SK-N-MC (cell line): ENCODE data around the gene GNAI3.
A peak's percentile ranks its signal among the peaks of the same experiment; 100 is the strongest.

Experiments used
- DNase-seq: peaks from one replicate; pipeline ENCODE4 v3.0.0-alpha.2; 2011; ENCODE audit warnings: low read depth, low spot score
- H3K27ac ChIP-seq: fragments of 200-600 bp; sonication (generic); 2 replicates; pipeline ENCODE4 v1.5.1; 2016; ENCODE audit warnings: mixed run types
- H3K36me3 ChIP-seq: fragments of 200-600 bp; sonication (generic); 2 replicates; pipeline ENCODE4 v1.6.1; 2017; ENCODE audit warnings: antibody characterized with exemption, low read length, mixed read lengths; ENCODE audit not compliant: insufficient read depth
- H3K4me3 ChIP-seq: fragments of 200-600 bp; sonication (generic); 2 replicates; pipeline ENCODE4 v1.5.1; 2016
- H3K9ac ChIP-seq: fragments of 200-600 bp; sonication (generic); 2 replicates; pipeline ENCODE4 v1.8.0; 2017; ENCODE audit warnings: mixed run types, mixed read lengths; ENCODE audit not compliant: insufficient read length
- H3K9me3 ChIP-seq: fragments of 200-600 bp; sonication (generic); 2 replicates; pipeline ENCODE4 v1.6.1; 2017; ENCODE audit warnings: low read depth, mild to moderate bottlenecking, antibody characterized with exemption, low read length, moderate library complexity, mixed read lengths
- EZH2 ChIP-seq: fragments of 200-600 bp; sonication (generic); IDR thresholded peaks from one replicate; pipeline ENCODE4 v1.6.1; 2017; ENCODE audit warnings: antibody characterized with exemption
- FOXP2 ChIP-seq: optimal IDR thresholded peaks from 2 replicates; pipeline ENCODE3; 2011; ENCODE audit warnings: mild to moderate bottlenecking, moderate library complexity; ENCODE audit not compliant: insufficient read depth; ENCODE audit errors: extremely low read length, control extremely low read depth
- POLR2AphosphoS5 ChIP-seq: IDR thresholded peaks from 2 replicates; pipeline ENCODE4 v1.6.1; 2012; ENCODE audit warnings: mild to moderate bottlenecking, low read depth, low read length, borderline replicate concordance

Gene GNAI3

GRCh38 chr1:109634771-109635750 is 86.6 kb downstream of the GNAI3 start:
- TF ChIP-seq POLR2AphosphoS5 (no peak), FOXP2 (no peak), EZH2 (no peak)
- peak overlapping the region; percentile 31; the same call in 1 of the 2 replicates for H3K27ac ChIP-seq

GRCh38 chr1:109635862-109636200 is 87.4 kb downstream of the GNAI3 start:
- peak overlapping the region; percentile 31; the same call in 1 of the 2 replicates for H3K27ac ChIP-seq
- peaks cover 10% of the 10 kb centered on the region; the same call in 1 of the 2 replicates for H3K36me3 ChIP-seq
- no peaks in the 10 kb centered on the region for H3K9me3 ChIP-seq
- no peak for DNase-seq
- H3K9ac ChIP-seq: no peak overlapping the region
- H3K4me3 ChIP-seq: no peak overlapping the region
- TF ChIP-seq FOXP2 (no peak), EZH2 (no peak), POLR2AphosphoS5 (no peak)

More at GRCh38 chr1:109634771-109635750, 86.6 kb downstream of the GNAI3 start:
- Histone ChIP-seq H3K9ac (no peak overlapping the region), H3K36me3 (peaks cover 15% of the 10 kb centered on the region; the same call in 1 of the 2 replicates), H3K9me3 (no peaks in the 10 kb centered on the region), H3K4me3 (no peak overlapping the region)
- DNase-seq: no peak

DNA sequence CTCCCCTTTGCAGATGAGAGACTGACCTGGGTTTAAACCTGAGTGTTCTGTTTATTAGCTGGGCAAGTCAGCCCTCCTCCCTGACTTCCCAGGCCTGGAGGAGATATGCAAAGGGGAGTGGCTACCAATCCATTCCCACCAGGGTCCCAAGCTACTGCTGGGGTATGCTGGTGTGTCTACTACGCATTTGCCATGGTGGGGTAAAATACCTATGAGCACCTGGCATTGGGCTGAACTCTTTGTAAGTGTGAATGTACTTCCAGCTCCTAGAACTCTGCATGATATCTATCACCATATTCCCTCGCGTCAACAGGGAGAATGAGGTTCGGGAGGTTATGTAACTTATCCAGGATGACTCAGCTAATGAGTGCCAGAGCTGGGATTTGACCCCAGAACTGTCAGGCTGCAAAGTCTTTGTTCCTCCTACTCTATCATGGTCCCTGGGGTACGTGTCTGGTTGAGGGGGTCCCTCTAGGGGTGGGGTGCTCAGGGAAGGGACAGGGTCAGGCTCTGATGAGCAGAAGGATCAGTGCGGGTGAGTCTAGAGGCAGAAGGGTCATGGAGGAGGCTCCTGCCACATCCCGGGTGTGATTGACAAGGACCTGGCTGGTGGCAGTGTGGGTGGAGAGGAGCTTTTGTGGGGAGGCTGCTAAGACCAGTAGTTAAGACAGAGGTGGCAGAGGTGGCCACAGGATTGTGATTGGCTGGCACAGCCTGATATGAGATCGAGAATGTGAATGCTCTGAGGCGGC is 88.0 kb downstream of the GNAI3 start:
- H3K27ac ChIP-seq: peak overlapping the region; percentile 31; the same call in 1 of the 2 replicates
- no peak for DNase-seq

DNA sequence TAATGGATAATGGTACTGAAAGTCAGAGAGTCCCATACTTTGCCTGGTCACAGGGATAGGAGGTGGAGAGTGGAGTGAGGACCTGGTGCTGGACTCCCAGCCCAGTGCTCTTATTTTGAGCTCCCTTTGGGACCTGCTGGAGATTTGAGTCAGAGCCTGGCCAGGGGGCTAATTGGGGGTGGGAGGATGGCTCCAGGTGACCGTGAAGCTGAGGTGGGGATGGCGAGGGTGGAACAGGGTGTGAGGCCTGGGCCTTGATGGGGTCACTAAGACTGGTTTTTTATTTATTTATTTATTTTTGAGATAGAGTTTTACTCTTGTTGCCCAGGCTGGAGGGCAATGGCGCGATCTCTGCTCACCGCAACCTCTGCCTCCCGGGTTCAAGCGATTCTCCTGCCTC is 89.0 kb downstream of the GNAI3 start:
- Histone ChIP-seq H3K4me3 (no peak overlapping the region), H3K36me3 (no peaks in the 10 kb centered on the region), H3K27ac (no peak overlapping the region), H3K9me3 (no peaks in the 10 kb centered on the region), H3K9ac (no peak overlapping the region)
- DNase-seq: no peak
- TF ChIP-seq POLR2AphosphoS5: no peak
- no peak for TF ChIP-seq EZH2
- TF ChIP-seq FOXP2: no peak

More for the DNA sequence above, 88.0 kb downstream of the GNAI3 start:
- Histone ChIP-seq H3K9me3 (no peaks in the 10 kb centered on the region), H3K9ac (no peak overlapping the region), H3K36me3 (peaks cover 5% of the 10 kb centered on the region; the same call in 1 of the 2 replicates), H3K4me3 (no peak overlapping the region)
- TF ChIP-seq POLR2AphosphoS5: no peak
- no peak for TF ChIP-seq FOXP2
- TF ChIP-seq EZH2: no peak

GRCh38 chr1:109639063-109639840 is 90.8 kb downstream of the GNAI3 start:
- no peak for DNase-seq
- Histone ChIP-seq H3K36me3 (no peaks in the 10 kb centered on the region), H3K4me3 (no peak overlapping the region), H3K27ac (no peak overlapping the region), H3K9ac (no peak overlapping the region), H3K9me3 (no peaks in the 10 kb centered on the region)
- TF ChIP-seq FOXP2: no peak
- no peak for TF ChIP-seq EZH2
- TF ChIP-seq POLR2AphosphoS5: no peak

GRCh38 chr1:109639841-109640184 is 91.4 kb downstream of the GNAI3 start:
- Histone ChIP-seq H3K36me3 (no peaks in the 10 kb centered on the region), H3K9me3 (no peaks in the 10 kb centered on the region), H3K4me3 (no peak overlapping the region), H3K9ac (no peak overlapping the region), H3K27ac (no peak overlapping the region)
- TF ChIP-seq POLR2AphosphoS5 (no peak), EZH2 (no peak), FOXP2 (no peak)
- no peak for DNase-seq

DNA sequence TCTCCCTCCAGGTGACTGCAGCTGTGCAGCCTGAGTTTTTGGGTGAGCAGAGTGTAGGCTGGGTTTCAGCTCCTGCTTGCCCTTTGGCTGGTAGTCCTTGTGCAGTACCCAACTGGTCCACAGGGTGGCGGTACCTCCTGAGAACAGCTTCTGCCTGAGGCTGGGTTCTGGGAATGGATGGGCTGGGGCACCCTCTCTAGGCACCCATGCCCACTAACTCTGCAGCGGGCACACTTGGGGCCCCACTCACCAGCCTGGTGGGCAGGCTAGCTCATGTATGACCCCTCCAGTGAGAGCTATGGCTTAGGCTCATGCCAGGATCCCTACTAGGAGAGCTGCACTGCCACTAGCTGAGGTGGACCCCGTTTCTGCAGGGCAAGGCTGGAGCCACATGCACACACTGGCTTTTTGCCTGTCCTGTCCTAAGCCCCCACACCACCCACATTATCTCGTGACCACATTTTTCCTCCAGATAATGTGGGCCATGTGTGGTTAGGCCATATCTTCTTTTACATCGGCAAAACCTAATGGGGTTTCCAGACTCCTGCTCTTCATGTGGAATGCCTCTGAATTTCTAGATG is 92.0 kb downstream of the GNAI3 start:
- no peak overlapping the region for H3K4me3 ChIP-seq
- H3K36me3 ChIP-seq: no peaks in the 10 kb centered on the region
- no peak for DNase-seq
- H3K27ac ChIP-seq: no peak overlapping the region
- no peaks in the 10 kb centered on the region for H3K9me3 ChIP-seq
- no peak overlapping the region for H3K9ac ChIP-seq
- TF ChIP-seq POLR2AphosphoS5: no peak
- no peak for TF ChIP-seq FOXP2
- TF ChIP-seq EZH2: no peak
